Fibroblast of skin of abdomen (primary cell): ENCODE measurements around the gene NDUFAF3.

Experiments
- DNase-seq: peaks from one replicate; pipeline ENCODE4 v3.0.0-alpha.2; 2013

NDUFAF3 gene

GRCh38 chr3:49017971-49018706, 3.8 kb upstream of the NDUFAF3 start, which contains the start of gene DALRD3:
Gene DALRD3 (minus strand): TSS chr3:49018580. CDS start chr3:49018564, 16 bp downstream.
- DNase-seq: peak; percentile 57

GRCh38 chr3:49018707-49019006, 3.3 kb upstream of the NDUFAF3 start:
- no peak for DNase-seq

- DNase-seq: no peak
Measured at GRCh38 chr3:49019941-49020329, 2.0 kb upstream of the NDUFAF3 start.

- DNase-seq: no peak
Measured at GRCh38 chr3:49020330-49021212, 1.4 kb upstream of the NDUFAF3 start.

- peak; percentile 97 for DNase-seq
Measured at GRCh38 chr3:49021213-49021812, 608 bp upstream of the NDUFAF3 start.

GRCh38 chr3:49022688-49023171, 809 bp downstream of the NDUFAF3 start:
- no peak for DNase-seq

GRCh38 chr3:49023775-49024174, 1.9 kb downstream of the NDUFAF3 start:
- no peak for DNase-seq

GRCh38 chr3:49024449-49024848, 2.5 kb downstream of the NDUFAF3 start:
- no peak for DNase-seq

- DNase-seq: no peak
Measured at GRCh38 chr3:49025005-49025792, 3.3 kb downstream of the NDUFAF3 start.

GRCh38 chr3:49025793-49026520, 4.0 kb downstream of the NDUFAF3 start:
- DNase-seq: no peak

GRCh38 chr3:49026536-49026935, 4.6 kb downstream of the NDUFAF3 start:
- no peak for DNase-seq

GRCh38 chr3:49027634-49028033, 5.7 kb downstream of the NDUFAF3 start:
- DNase-seq: no peak

GRCh38 chr3:49028298-49028672, 6.4 kb downstream of the NDUFAF3 start:
- DNase-seq: no peak

- DNase-seq: peak; percentile 92
Measured at GRCh38 chr3:49028673-49029562, 7.0 kb downstream of the NDUFAF3 start, which contains the start of gene IMPDH2. Gene IMPDH2 (minus strand): TSS chr3:49029398. CDS start chr3:49029350, 48 bp downstream.

- no peak for DNase-seq
Measured at GRCh38 chr3:49029563-49029884, 7.6 kb downstream of the NDUFAF3 start.

GRCh38 chr3:49030321-49030720, 8.4 kb downstream of the NDUFAF3 start:
- no peak for DNase-seq

- no peak for DNase-seq
Measured at GRCh38 chr3:49032646-49033304, 10.9 kb downstream of the NDUFAF3 start.

- no peak for DNase-seq
Measured at GRCh38 chr3:49034650-49035049, 12.7 kb downstream of the NDUFAF3 start.

GRCh38 chr3:49035281-49035680, 13.4 kb downstream of the NDUFAF3 start:
- no peak for DNase-seq

- no peak for DNase-seq
Measured at GRCh38 chr3:49053543-49053942, 31.6 kb downstream of the NDUFAF3 start.
